ENCODE results near the gene NUP153.
"Not testable (repeated sequence)": the region's sequence is repeated elsewhere in the genome, so short reads cannot be mapped to it uniquely, and the experiment has no call there.

NUP153 gene

DNA sequence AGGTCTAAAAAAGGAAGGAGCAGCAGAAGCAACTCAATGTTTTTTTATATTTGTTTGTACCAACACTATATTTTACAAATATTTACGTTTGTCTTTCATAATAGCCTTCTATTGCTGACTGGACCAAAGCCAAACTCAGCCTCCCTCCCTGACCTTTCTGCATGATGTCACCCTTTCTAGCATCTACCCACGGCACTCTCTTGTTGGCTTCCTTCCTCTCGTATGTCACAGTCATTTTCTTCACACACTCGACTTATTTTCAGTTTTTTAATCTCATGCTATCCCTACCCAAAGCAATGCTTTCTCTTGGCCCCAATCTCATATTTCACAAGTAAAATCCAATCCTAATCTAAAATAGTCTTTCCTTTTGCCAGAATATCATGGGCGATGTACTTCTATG, 122.9 kb downstream of the NUP153 start:
- TF ChIP-seq, protein P1, sequence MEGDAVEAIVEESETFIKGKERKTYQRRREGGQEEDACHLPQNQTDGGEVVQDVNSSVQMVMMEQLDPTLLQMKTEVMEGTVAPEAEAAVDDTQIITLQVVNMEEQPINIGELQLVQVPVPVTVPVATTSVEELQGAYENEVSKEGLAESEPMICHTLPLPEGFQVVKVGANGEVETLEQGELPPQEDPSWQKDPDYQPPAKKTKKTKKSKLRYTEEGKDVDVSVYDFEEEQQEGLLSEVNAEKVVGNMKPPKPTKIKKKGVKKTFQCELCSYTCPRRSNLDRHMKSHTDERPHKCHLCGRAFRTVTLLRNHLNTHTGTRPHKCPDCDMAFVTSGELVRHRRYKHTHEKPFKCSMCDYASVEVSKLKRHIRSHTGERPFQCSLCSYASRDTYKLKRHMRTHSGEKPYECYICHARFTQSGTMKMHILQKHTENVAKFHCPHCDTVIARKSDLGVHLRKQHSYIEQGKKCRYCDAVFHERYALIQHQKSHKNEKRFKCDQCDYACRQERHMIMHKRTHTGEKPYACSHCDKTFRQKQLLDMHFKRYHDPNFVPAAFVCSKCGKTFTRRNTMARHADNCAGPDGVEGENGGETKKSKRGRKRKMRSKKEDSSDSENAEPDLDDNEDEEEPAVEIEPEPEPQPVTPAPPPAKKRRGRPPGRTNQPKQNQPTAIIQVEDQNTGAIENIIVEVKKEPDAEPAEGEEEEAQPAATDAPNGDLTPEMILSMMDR (IDR thresholded peaks at IDR 0.05; ENCODE audit: borderline replicate concordance, insufficient read depth, low read depth, low read length): no peak
- no peak overlapping the region for H3K4me3 ChIP-seq (ENCODE audit: low read depth, low read length)

DNA sequence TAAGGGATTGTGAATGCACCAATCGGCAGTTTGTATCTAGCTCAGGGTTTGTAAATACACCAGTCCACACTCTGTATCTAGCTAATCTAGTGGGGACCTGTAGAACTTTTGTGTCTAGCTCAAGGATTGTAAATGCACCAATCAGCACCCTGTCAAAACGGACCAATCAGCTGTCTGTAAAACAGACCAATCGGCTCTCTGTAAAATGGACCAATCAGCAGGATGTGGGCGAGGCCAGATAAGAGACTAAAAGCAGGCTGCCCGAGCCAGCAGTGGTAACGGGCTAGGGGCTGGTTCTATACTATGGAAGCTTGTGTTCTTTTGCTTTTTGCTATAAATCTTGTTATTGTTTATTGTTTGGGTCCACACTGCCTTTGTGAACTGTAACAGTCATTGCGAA, 125.4 kb downstream of the NUP153 start:
- not testable (repeated sequence) for H3K4me3 ChIP-seq (ENCODE audit: low read depth, low read length)

- H3K4me3 ChIP-seq (ENCODE audit: low read depth, low read length): no peak overlapping the region
- TF ChIP-seq, protein P1 (IDR thresholded peaks at IDR 0.05; ENCODE audit: borderline replicate concordance, insufficient read depth, low read depth, low read length): no peak
These were observed 126.1 kb downstream of the NUP153 start for GRCh38 chr6:17580518-17581048.

- no peak overlapping the region for H3K4me3 ChIP-seq (ENCODE audit: low read depth, low read length)
- TF ChIP-seq, protein P1 (IDR thresholded peaks at IDR 0.05; ENCODE audit: borderline replicate concordance, insufficient read depth, low read depth, low read length): no peak
These were observed 129.7 kb downstream of the NUP153 start for GRCh38 chr6:17577059-17577458.

DNA sequence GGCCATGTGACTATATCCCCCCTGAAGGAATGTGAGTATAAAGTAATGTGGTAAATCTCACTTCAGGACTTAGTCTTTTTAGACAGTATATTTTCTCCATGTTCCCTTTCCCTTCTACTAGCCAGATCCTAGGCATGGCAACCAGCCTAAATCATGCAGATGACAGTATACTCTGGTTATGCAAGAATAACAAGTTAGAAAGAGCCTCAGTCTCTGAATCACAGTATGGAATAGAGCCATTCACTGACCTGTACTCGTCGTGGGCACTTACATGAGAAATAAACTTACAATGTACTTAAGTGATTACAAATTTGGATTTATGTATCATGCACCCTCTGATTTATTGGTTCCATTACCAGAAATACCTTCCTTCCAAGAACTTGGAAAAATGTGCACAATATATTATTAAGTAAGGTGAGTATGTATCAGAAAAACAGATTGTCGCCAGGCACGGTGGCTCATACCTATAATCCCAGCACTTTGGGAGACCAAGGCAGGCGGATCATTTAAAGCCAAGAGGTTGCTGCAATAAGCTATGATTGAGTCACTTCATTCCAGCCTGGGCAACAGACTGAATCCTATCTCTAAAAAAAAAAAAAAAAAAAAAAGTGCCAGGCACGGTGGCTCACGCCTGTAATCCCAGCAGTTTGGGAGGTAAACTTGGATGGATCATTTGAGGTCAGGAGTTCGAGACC, 131.7 kb downstream of the NUP153 start:
- TF ChIP-seq, protein P1 (IDR thresholded peaks at IDR 0.05; ENCODE audit: borderline replicate concordance, insufficient read depth, low read depth, low read length): no peak
- no peak overlapping the region for H3K4me3 ChIP-seq (ENCODE audit: low read depth, low read length)

- TF ChIP-seq, protein P1 (IDR thresholded peaks at IDR 0.05; ENCODE audit: borderline replicate concordance, insufficient read depth, low read depth, low read length): no peak
- no peak overlapping the region for H3K4me3 ChIP-seq (ENCODE audit: low read depth, low read length)
These were observed 141.3 kb downstream of the NUP153 start for GRCh38 chr6:17565399-17565798.
